ENCODE data around the gene MGMT. TPM values are rescaled to one million over a fixed set of nuclear protein-coding genes. Genes with fewer than 3 reads are reported as not detected.

Gene MGMT
- total RNA-seq, 1 experiment from 2014 or later: 11.5 TPM

DNA sequence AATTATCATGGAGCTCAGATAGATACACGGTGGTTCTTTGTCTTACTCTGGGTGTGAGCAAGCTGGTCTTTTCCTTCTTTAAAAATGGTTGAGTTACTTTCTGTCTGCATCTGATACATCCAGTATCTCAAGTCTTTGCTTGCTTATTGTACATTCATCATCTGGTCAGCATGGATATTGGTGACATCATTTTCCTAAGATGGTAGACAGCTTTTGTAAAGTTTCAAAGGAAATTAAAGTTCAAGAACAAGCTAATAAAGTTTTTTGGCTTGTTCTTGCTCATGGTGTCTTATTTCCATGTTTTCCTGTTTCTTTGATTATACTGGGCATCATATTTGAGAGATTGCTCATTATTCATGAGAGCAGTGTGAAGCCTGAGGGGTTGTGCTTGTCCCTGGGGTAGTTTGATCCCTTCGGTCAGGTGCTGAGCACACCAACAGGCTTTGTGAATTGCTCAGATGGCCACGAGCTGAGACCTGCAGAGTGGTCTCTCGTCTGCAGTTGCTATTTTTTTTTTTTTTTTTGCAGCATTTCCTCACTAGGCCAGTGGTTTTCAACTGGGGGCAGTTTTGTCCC is 38.5 kb downstream of the MGMT start:
- Histone ChIP-seq H3K4me1 (ENCODE audit: control insufficient read depth in 1 of 2, insufficient read depth in 2 of 2, low read length in 2 of 2) (no peaks in the 10 kb centered on the region), H3K27ac (ENCODE audit: low read depth, low read length) (no peak overlapping the region), H4K20me1 (ENCODE audit: insufficient read depth) (no peaks in the 10 kb centered on the region), H3K9me3 (ENCODE audit: control insufficient read depth in 1 of 2, insufficient read depth in 1 of 2, low read depth in 1 of 2, low read length in 2 of 2) (peaks cover 15 to 23% of the 10 kb centered on the region in 2 experiments; a peak in 2 of 4 replicates), H3K79me2 (ENCODE audit: insufficient read depth, low read length) (no peaks in the 10 kb centered on the region), H3K9me2 (ENCODE audit: insufficient read depth) (no peaks in the 10 kb centered on the region), H3K9ac (ENCODE audit: low read length) (no peak overlapping the region), H3K4me3 (replicated peaks in 1 of 2; ENCODE audit: low read depth in 1 of 2, low read length in 2 of 2) (no peak overlapping the region), H3K27me3 (ENCODE audit: insufficient read depth, low read length) (no peaks in the 10 kb centered on the region), H3K4me2 (ENCODE audit: low read length) (no peak overlapping the region), H3K36me3 (ENCODE audit: control insufficient read depth in 1 of 2, insufficient read depth in 2 of 2, low read length in 2 of 2) (no peaks in the 10 kb centered on the region), H2AFZ (ENCODE audit: low read depth, low read length, poor library complexity, severe bottlenecking) (no peak overlapping the region)
- ChIA-PET RAD21 (ENCODE audit: low non-redundant PET in 1 of 2, low total read pairs in 2 of 2, uncharacterized antibody in 2 of 2, unreplicated experiment in 2 of 2) (no interaction called here), CTCF (no interaction called here), POLR2A (no interaction called here)
- DNase-seq (ENCODE audit: low read depth, low spot score) (no peak), ATAC-seq (no peak)
- TF ChIP-seq CEBPB (IDR thresholded peaks at IDR 0.05; ENCODE audit: low read depth) (no peak), SIN3A (IDR thresholded peaks at IDR 0.05; ENCODE audit: low read depth) (no peak), SP1 (IDR thresholded peaks at IDR 0.05; ENCODE audit: low read depth) (no peak), YY1 (IDR thresholded peaks at IDR 0.05; ENCODE audit: extremely low read depth, insufficient replicate concordance, low read depth, low read length) (no peak), TCF7L2 (IDR thresholded peaks at IDR 0.05; ENCODE audit: borderline replicate concordance, extremely low read depth, insufficient read depth, insufficient read length) (no peak), CBX3 (IDR thresholded peaks at IDR 0.05; ENCODE audit: low read depth) (no peak), JUND (IDR thresholded peaks at IDR 0.05) (no peak), POLR2A (IDR thresholded peaks at IDR 0.05; ENCODE audit: borderline replicate concordance, extremely low read depth, insufficient read depth, insufficient read length) (no peak), EGR1 (IDR thresholded peaks at IDR 0.05; ENCODE audit: low read depth) (no peak), EZH2 (IDR thresholded peaks at IDR 0.05) (no peak), POLR2AphosphoS5 (IDR thresholded peaks at IDR 0.05; ENCODE audit: low read depth, low read length) (no peak), ZNF274 (IDR thresholded peaks at IDR 0.05; ENCODE audit: low read depth, low read length) (no peak)
- TF ChIP-seq, protein P1, sequence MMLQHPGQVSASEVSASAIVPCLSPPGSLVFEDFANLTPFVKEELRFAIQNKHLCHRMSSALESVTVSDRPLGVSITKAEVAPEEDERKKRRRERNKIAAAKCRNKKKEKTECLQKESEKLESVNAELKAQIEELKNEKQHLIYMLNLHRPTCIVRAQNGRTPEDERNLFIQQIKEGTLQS (IDR thresholded peaks at IDR 0.05): no peak
- TF ChIP-seq, protein P2, sequence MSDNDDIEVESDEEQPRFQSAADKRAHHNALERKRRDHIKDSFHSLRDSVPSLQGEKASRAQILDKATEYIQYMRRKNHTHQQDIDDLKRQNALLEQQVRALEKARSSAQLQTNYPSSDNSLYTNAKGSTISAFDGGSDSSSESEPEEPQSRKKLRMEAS (IDR thresholded peaks at IDR 0.05): no peak
- TF ChIP-seq, protein P3, sequence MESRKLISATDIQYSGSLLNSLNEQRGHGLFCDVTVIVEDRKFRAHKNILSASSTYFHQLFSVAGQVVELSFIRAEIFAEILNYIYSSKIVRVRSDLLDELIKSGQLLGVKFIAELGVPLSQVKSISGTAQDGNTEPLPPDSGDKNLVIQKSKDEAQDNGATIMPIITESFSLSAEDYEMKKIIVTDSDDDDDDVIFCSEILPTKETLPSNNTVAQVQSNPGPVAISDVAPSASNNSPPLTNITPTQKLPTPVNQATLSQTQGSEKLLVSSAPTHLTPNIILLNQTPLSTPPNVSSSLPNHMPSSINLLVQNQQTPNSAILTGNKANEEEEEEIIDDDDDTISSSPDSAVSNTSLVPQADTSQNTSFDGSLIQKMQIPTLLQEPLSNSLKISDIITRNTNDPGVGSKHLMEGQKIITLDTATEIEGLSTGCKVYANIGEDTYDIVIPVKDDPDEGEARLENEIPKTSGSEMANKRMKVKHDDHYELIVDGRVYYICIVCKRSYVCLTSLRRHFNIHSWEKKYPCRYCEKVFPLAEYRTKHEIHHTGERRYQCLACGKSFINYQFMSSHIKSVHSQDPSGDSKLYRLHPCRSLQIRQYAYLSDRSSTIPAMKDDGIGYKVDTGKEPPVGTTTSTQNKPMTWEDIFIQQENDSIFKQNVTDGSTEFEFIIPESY (IDR thresholded peaks at IDR 0.05; ENCODE audit: extremely low read depth, insufficient replicate concordance, low read length): no peak
- TF ChIP-seq, protein P4, sequence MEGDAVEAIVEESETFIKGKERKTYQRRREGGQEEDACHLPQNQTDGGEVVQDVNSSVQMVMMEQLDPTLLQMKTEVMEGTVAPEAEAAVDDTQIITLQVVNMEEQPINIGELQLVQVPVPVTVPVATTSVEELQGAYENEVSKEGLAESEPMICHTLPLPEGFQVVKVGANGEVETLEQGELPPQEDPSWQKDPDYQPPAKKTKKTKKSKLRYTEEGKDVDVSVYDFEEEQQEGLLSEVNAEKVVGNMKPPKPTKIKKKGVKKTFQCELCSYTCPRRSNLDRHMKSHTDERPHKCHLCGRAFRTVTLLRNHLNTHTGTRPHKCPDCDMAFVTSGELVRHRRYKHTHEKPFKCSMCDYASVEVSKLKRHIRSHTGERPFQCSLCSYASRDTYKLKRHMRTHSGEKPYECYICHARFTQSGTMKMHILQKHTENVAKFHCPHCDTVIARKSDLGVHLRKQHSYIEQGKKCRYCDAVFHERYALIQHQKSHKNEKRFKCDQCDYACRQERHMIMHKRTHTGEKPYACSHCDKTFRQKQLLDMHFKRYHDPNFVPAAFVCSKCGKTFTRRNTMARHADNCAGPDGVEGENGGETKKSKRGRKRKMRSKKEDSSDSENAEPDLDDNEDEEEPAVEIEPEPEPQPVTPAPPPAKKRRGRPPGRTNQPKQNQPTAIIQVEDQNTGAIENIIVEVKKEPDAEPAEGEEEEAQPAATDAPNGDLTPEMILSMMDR (IDR thresholded peaks at IDR 0.05 in 2 of 3, conservative IDR thresholded peaks at IDR 0.05 in 1 of 3; ENCODE audit: borderline replicate concordance in 1 of 3, insufficient read depth in 1 of 3, low read depth in 2 of 3, low read length in 2 of 3): no peak
- BruUV-seq (replicated peaks): no TSS peak
- intact Hi-C loops (cut with micrococcal nuclease): no loop called here
